HEK293 (cell line): ENCODE measurements around the gene NCMAP.

Experiments used
- CTCF ChIA-PET: fragments of 350-600 bp; formaldehyde crosslinking; extraction: SDS; loops from one replicate; lab custom pipeline; 2021; ENCODE audit warnings: antibody characterized with exemption; lab: Yijun Ruan, JAX
- POLR2A ChIA-PET: fragments of 300-600 bp; formaldehyde crosslinking; extraction: SDS; loops from one replicate; lab custom pipeline; 2020; ENCODE audit warnings: antibody characterized with exemption, inconsistent platforms; lab: Yijun Ruan, JAX
- H3K27ac ChIP-seq: fragments of 200-500 bp; sonication (Bioruptor generic); 2 replicates; pipeline ENCODE4 v1.5.1; 2014; ENCODE audit warnings: low read depth, low read length, control low read depth, inconsistent platforms; ENCODE audit errors: extremely low read depth
- H3K36me3 ChIP-seq, 2 experiments: fragments of 200-500 bp in 1 of 2; sonication (Bioruptor generic) in 1 of 2; 1 replicate in 1 of 2; 2 replicates in 1 of 2; pipeline ENCODE4 v1.5.1; 2014 to 2017; ENCODE audit warnings: inconsistent platforms in 2 of 2, low read length in 2 of 2; ENCODE audit not compliant: control insufficient read depth in 2 of 2, insufficient read depth in 1 of 2
- H3K4me1 ChIP-seq: fragments of 200-500 bp; sonication (Bioruptor generic); 2 replicates; pipeline ENCODE4 v1.5.1; 2014; ENCODE audit warnings: mild to moderate bottlenecking, low read length, inconsistent platforms; ENCODE audit not compliant: control insufficient read depth, insufficient read depth
- H3K4me3 ChIP-seq: 2 replicates; pipeline ENCODE4 v1.5.1; 2011; ENCODE audit warnings: low read depth, mild to moderate bottlenecking, control low read depth, low read length, moderate library complexity
- H3K9me3 ChIP-seq: fragments of 200-500 bp; sonication (Bioruptor generic); 2 replicates; pipeline ENCODE4 v1.5.1; 2014; ENCODE audit warnings: low read depth, low read length, inconsistent platforms; ENCODE audit not compliant: control insufficient read depth, insufficient read depth
- KLF10 ChIP-seq: fragments of 450-650 bp; IDR thresholded peaks from 2 replicates; pipeline ENCODE4 v1.5.1; 2018; ENCODE audit warnings: missing biosample characterization, mild to moderate bottlenecking, missing genetic modification characterization
- PRDM4 ChIP-seq: fragments of 450-650 bp; formaldehyde crosslinking; IDR thresholded peaks from 2 replicates; pipeline ENCODE4 v1.5.1; 2017; ENCODE audit warnings: missing biosample characterization, missing genetic modification characterization
- ZBTB1 ChIP-seq: fragments of 450-650 bp; formaldehyde crosslinking; IDR thresholded peaks from 2 replicates; pipeline ENCODE4 v1.5.1; 2016; ENCODE audit warnings: missing biosample characterization, missing genetic modification characterization
- ZBTB11 ChIP-seq: fragments of 450-650 bp; formaldehyde crosslinking; conservative IDR thresholded peaks from 2 replicates; pipeline ENCODE4 v1.5.1; 2016; ENCODE audit warnings: low read depth, missing biosample characterization, missing genetic modification characterization
- ZIC2 ChIP-seq: fragments of 450-650 bp; formaldehyde crosslinking; IDR thresholded peaks from 2 replicates; pipeline ENCODE4 v1.5.1; 2016; ENCODE audit warnings: missing biosample characterization, missing genetic modification characterization
- ZNF211 ChIP-seq: fragments of 450-650 bp; formaldehyde crosslinking; IDR thresholded peaks from 2 replicates; pipeline ENCODE4 v1.5.1; 2016; ENCODE audit warnings: low read depth, missing biosample characterization, missing genetic modification characterization
- ZNF292 ChIP-seq: fragments of 450-650 bp; formaldehyde crosslinking; IDR thresholded peaks from 2 replicates; pipeline ENCODE4 v1.5.1; 2016; ENCODE audit warnings: low read depth, missing biosample characterization, missing genetic modification characterization, borderline replicate concordance
- ZNF335 ChIP-seq: fragments of 450-650 bp; formaldehyde crosslinking; conservative IDR thresholded peaks from 2 replicates; pipeline ENCODE4 v1.5.1; 2016; ENCODE audit warnings: missing biosample characterization, missing genetic modification characterization
- ZNF398 ChIP-seq: fragments of 450-650 bp; formaldehyde crosslinking; IDR thresholded peaks from 2 replicates; pipeline ENCODE4 v1.5.1; 2017; ENCODE audit warnings: missing biosample characterization, missing genetic modification characterization
- ZNF404 ChIP-seq: fragments of 450-650 bp; formaldehyde crosslinking; IDR thresholded peaks from 2 replicates; pipeline ENCODE4 v1.5.1; 2017; ENCODE audit warnings: missing biosample characterization, missing genetic modification characterization
- ZNF433 ChIP-seq: fragments of 450-650 bp; formaldehyde crosslinking; IDR thresholded peaks from 2 replicates; pipeline ENCODE4 v1.5.1; 2016; ENCODE audit warnings: missing biosample characterization, missing genetic modification characterization, low read depth
- ZNF596 ChIP-seq: fragments of 450-650 bp; IDR thresholded peaks from 2 replicates; pipeline ENCODE4 v1.5.0; 2018; ENCODE audit warnings: missing biosample characterization, mild to moderate bottlenecking, missing genetic modification characterization, moderate library complexity
- ZNF610 ChIP-seq: fragments of 450-650 bp; formaldehyde crosslinking; IDR thresholded peaks from 2 replicates; pipeline ENCODE4 v1.5.1; 2016; ENCODE audit warnings: missing biosample characterization, missing genetic modification characterization, borderline replicate concordance

NCMAP gene

GRCh38 chr1:24555591-24556413 is at the start of gene NCMAP:
Gene NCMAP (plus strand): TSS chr1:24556087. CDS start chr1:24595431, 39,344 bp downstream.
- peaks cover 6% of the 10 kb centered on the region for H3K4me1 ChIP-seq
- no peak within 1 kb of the TSS for H3K27ac ChIP-seq
- ChIA-PET POLR2A (no interaction called here), CTCF (interaction anchor here (1.1 to 1.3 kb wide), 3 partner anchors 14 to 37 kb away, joined by 4 to 16 read pairs (median 7); no protein-coding TSS in a partner anchor)
- TF ChIP-seq ZNF404 (tag by site-specific recombination) (no peak), ZNF211 (no peak), ZNF596 (tag by site-specific recombination) (no peak), ZNF610 (tag by site-specific recombination) (no peak), ZNF335 (peak; percentile 61), ZIC2 (0 out of 2 replicates have a peak, but pooled peaks have one; percentile 16), ZNF398 (tag by site-specific recombination) (no peak), KLF10 (tag by site-specific recombination) (no peak), ZBTB11 (tag by site-specific recombination) (no peak), ZNF433 (tag by site-specific recombination) (no peak)
- no peaks in the 10 kb centered on the region for H3K9me3 ChIP-seq
- peak within 1 kb of the TSS; percentile 17 for H3K4me3 ChIP-seq
- no peaks in the 10 kb centered on the region for H3K36me3 ChIP-seq

GRCh38 chr1:24506691-24507381 is 49.1 kb upstream of the NCMAP start:
- ChIA-PET CTCF (interaction anchor here (1.2 to 1.4 kb wide), 3 partner anchors 35 to 91 kb away, joined by 3 to 4 read pairs (median 3); partner anchors contain the start of gene NIPAL3), POLR2A (interaction anchor here (1.1 kb wide), 1 partner anchor 10 kb away, joined by 4 read pairs; no protein-coding TSS in a partner anchor)
- H3K4me1 ChIP-seq: 0 out of 2 replicates have a peak, but pooled peaks cover 3% of the 10 kb centered on the region
- no peaks in the 10 kb centered on the region for H3K36me3 ChIP-seq
- no peak overlapping the region for H3K27ac ChIP-seq
- no peaks in the 10 kb centered on the region for H3K9me3 ChIP-seq
- TF ChIP-seq ZNF292 (tag by site-specific recombination): no peak
- TF ChIP-seq PRDM4 (tag by site-specific recombination): peak; percentile 29
- TF ChIP-seq ZBTB1: no peak
- TF ChIP-seq, all 188 proteins: peak for 1
- H3K4me3 ChIP-seq: no peak overlapping the region
